ENCODE data around the gene CACNB1. TPM values are rescaled to one million over a fixed set of nuclear protein-coding genes. Genes with fewer than 3 reads are reported as not detected.
A peak's percentile ranks its signal among the peaks of the same experiment; 100 is the strongest.

The CACNB1 gene
- 0.99 and 1.1 TPM in 2 replicates for polyA plus RNA-seq (2013)

DNA sequence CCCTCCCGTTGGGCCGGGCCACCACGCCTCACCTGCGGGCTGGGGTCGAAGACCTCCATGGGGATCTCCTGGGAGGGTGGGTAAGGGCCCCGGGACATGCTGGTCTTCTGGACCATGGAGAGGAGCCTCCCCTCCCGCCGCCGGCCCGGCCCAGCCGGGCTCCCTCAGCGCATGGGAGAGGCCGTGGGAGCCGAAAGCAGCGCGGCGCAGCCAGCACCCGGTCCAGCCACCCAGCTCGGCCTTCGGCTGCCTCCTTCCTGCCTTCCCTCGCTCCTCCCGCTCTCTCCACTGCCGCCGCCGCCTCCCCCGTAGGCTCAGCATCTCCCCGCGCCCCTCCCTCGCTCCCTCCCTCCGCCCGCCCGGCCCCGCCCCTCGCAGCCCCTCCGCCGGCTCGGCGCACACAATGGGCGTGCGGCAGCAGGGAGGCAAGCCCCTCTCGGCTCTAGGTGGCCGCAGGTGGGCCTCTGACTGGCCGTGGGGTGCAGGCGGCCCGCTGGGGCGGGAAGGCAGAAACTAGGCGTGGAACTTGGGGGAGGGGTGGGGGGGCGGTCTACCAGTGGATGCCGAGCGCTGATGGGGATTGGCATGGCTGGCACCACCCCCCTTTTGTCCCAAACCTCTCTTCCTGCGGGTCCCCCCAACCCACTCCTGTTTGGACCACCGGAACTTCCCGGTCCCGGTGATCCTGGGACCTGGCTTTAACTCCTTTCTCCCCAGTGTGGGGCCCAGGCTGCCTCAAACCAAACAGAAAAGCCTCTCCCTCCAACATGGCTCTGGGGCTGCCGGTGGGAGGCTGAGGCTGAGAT, at the start of gene CACNB1:
CACNB1 (minus strand) TSS at position 290 of the 806 bp plus-strand sequence; CDS start at position 116, 174 bp downstream.
- Histone ChIP-seq H4K12ac (ENCODE audit: low read depth, low read length) (peak within 1 kb of the TSS; percentile 34), H3K27ac (ENCODE audit: low read depth, low read length) (no peak within 1 kb of the TSS), H3K79me2 (ENCODE audit: control insufficient read depth, insufficient read depth, low read length, poor library complexity) (peaks cover 9% of the 10 kb centered on the region), H3K4me3 (ENCODE audit: low read depth, low read length) (peak within 1 kb of the TSS; percentile 72), H3K36me3 (ENCODE audit: control insufficient read depth in 1 of 2, insufficient read depth in 2 of 2, low read length in 2 of 2) (peaks cover 11 to 15% of the 10 kb centered on the region in 2 experiments), H3K9me3 (ENCODE audit: insufficient read depth, low read depth, low read length) (no peaks in the 10 kb centered on the region), H3K27me3 (ENCODE audit: insufficient read depth, low read length) (no peaks in the 10 kb centered on the region), H3K23ac (ENCODE audit: low read length) (no peak within 1 kb of the TSS), H3K9ac (ENCODE audit: low read length) (peak within 1 kb of the TSS; percentile 74), H2AK5ac (ENCODE audit: low read length) (peak within 1 kb of the TSS; percentile 23), H3K4ac (ENCODE audit: low read depth, low read length) (peak within 1 kb of the TSS; percentile 10), H3K14ac (ENCODE audit: low read length) (peak within 1 kb of the TSS; percentile 61), H2BK120ac (ENCODE audit: insufficient read depth, low read length, poor library complexity) (no peak within 1 kb of the TSS), H3K4me2 (ENCODE audit: low read length) (peak within 1 kb of the TSS; percentile 94), H2BK12ac (ENCODE audit: low read length) (no peak within 1 kb of the TSS), H2BK5ac (ENCODE audit: low read depth, low read length, poor library complexity) (no peak within 1 kb of the TSS), H4K91ac (ENCODE audit: low read depth, low read length) (peak within 1 kb of the TSS; percentile 28), H4K8ac (ENCODE audit: low read depth, low read length) (peak within 1 kb of the TSS; percentile 57), H3K18ac (ENCODE audit: low read length) (no peak within 1 kb of the TSS), H3K79me1 (ENCODE audit: low read length) (peaks cover 7% of the 10 kb centered on the region), H2AFZ (ENCODE audit: insufficient read depth, low read length, poor library complexity) (peak within 1 kb of the TSS; percentile 19), H3K4me1 (ENCODE audit: control insufficient read depth in 1 of 2, insufficient read depth in 2 of 2, low read length in 2 of 2) (peaks cover 12 to 21% of the 10 kb centered on the region in 2 experiments)
- peak; percentile 25 to 61 for DNase-seq
- no CpG with 5 or more reads among the region's 55 CpGs for WGBS (ENCODE audit: extremely low coverage, insufficient coverage, insufficient read length)

DNA sequence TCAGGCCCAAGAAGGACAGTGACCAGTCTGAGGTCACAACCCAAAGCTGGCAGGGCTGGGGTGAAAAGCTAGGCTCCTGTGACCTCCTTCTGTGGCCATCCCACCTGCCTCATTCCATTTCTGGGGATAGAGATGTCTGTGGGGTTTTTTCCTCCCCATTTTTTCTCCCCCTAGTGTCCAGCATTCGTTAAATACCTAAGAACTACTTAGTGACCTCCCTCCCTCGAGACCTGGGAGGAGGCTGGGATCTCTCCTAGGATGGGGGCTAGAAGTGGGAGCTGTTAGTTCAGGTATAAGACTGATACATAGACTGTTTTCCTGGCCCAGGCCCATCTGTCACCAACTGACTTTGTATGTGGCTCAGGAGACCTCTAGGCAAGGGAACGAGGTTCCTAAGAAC, 48.8 kb upstream of the CACNB1 start:
- H2AK5ac ChIP-seq (ENCODE audit: low read length) = no peak overlapping the region
- H3K36me3 ChIP-seq (ENCODE audit: control insufficient read depth in 1 of 2, insufficient read depth in 2 of 2, low read length in 2 of 2) = no peaks in the 10 kb centered on the region
- H3K4ac ChIP-seq (ENCODE audit: low read depth, low read length) = no peak overlapping the region
- H3K27ac ChIP-seq (ENCODE audit: low read depth, low read length) = no peak overlapping the region
- no peak overlapping the region for H4K8ac ChIP-seq (ENCODE audit: low read depth, low read length)
- no peak overlapping the region for H3K9ac ChIP-seq (ENCODE audit: low read length)
- no peak overlapping the region for H2AFZ ChIP-seq (ENCODE audit: insufficient read depth, low read length, poor library complexity)
- no peak overlapping the region for H3K18ac ChIP-seq (ENCODE audit: low read length)
- H2BK12ac ChIP-seq (ENCODE audit: low read length) = no peak overlapping the region
- WGBS (ENCODE audit: extremely low coverage, insufficient coverage, insufficient read length) = no CpG with 5 or more reads among the region's 3 CpGs
- H3K4me1 ChIP-seq (ENCODE audit: control insufficient read depth in 1 of 2, insufficient read depth in 2 of 2, low read length in 2 of 2) = no peaks in the 10 kb centered on the region
- no peak overlapping the region for H3K23ac ChIP-seq (ENCODE audit: low read length)
- no peaks in the 10 kb centered on the region for H3K9me3 ChIP-seq (ENCODE audit: insufficient read depth, low read depth, low read length)
- H3K4me3 ChIP-seq (ENCODE audit: low read depth, low read length) = no peak overlapping the region
- no peaks in the 10 kb centered on the region for H3K27me3 ChIP-seq (ENCODE audit: insufficient read depth, low read length)
- H3K79me1 ChIP-seq (ENCODE audit: low read length) = no peaks in the 10 kb centered on the region
- no peak overlapping the region for H4K91ac ChIP-seq (ENCODE audit: low read depth, low read length)
- H3K4me2 ChIP-seq (ENCODE audit: low read length) = no peak overlapping the region
- no peak overlapping the region for H2BK5ac ChIP-seq (ENCODE audit: low read depth, low read length, poor library complexity)
- H3K79me2 ChIP-seq (ENCODE audit: control insufficient read depth, insufficient read depth, low read length, poor library complexity) = no peaks in the 10 kb centered on the region
- H2BK120ac ChIP-seq (ENCODE audit: insufficient read depth, low read length, poor library complexity) = no peak overlapping the region
- no peak overlapping the region for H4K12ac ChIP-seq (ENCODE audit: low read depth, low read length)
- no peak overlapping the region for H3K14ac ChIP-seq (ENCODE audit: low read length)
- DNase-seq = no peak

DNA sequence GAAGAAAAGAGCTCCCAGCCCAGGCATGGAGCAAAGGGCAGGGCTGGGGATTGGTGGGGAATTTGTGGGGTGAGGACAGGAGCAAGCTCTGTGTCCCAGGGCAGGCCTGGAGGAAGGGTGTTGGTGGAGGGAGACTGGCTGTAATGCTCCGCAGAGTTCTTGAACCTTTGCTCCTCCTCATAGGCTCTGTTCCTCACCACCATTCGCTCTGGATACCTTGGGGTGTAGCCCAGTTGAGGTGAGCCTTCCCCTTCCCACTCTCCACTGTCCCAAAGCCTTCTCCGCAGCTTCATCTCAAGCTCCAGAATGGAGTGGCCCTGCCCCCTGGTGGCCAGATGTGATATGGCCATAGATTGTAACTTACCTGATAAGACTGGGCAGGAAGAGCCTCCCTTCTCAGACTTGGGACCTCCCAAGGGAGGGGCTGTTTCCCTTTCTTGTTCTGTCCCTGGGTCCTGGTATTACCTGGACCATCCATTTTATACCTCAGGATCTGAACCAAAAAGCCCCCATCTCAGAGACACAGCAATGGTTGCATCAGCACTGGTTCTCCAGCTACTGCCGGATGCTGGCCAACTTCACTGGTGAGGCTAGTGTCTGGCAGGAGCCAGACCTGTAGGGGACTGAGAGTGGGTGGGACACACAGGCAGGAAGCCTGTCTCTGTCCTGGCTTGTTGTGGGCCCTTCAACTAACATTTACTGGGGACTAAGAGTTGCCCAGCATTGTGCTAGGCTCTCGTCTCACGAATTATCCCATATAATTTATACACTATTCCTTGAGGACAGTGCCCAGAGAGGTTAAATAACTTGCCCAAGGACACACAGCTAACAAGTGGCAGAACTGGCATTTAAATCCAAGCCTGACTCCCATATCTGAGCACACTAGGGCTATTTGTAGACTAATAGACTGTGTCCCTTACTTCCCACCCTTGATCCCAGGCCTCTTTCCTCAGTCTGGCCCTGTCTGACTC, 47.4 kb upstream of the CACNB1 start:
- no peaks in the 10 kb centered on the region for H3K9me3 ChIP-seq (ENCODE audit: insufficient read depth, low read depth, low read length)
- no peak overlapping the region for H3K4me2 ChIP-seq (ENCODE audit: low read length)
- H3K14ac ChIP-seq (ENCODE audit: low read length) = no peak overlapping the region
- H3K4me3 ChIP-seq (ENCODE audit: low read depth, low read length) = no peak overlapping the region
- H3K36me3 ChIP-seq (ENCODE audit: control insufficient read depth in 1 of 2, insufficient read depth in 2 of 2, low read length in 2 of 2) = no peaks in the 10 kb centered on the region
- no peak overlapping the region for H4K91ac ChIP-seq (ENCODE audit: low read depth, low read length)
- no peaks in the 10 kb centered on the region for H3K27me3 ChIP-seq (ENCODE audit: insufficient read depth, low read length)
- H4K8ac ChIP-seq (ENCODE audit: low read depth, low read length) = no peak overlapping the region
- no peak overlapping the region for H2BK5ac ChIP-seq (ENCODE audit: low read depth, low read length, poor library complexity)
- no peak overlapping the region for H3K23ac ChIP-seq (ENCODE audit: low read length)
- no CpG with 5 or more reads among the region's 6 CpGs for WGBS (ENCODE audit: extremely low coverage, insufficient coverage, insufficient read length)
- H3K9ac ChIP-seq (ENCODE audit: low read length) = no peak overlapping the region
- H4K12ac ChIP-seq (ENCODE audit: low read depth, low read length) = no peak overlapping the region
- H3K4me1 ChIP-seq (ENCODE audit: control insufficient read depth in 1 of 2, insufficient read depth in 2 of 2, low read length in 2 of 2) = no peaks in the 10 kb centered on the region
- peak overlapping the region; percentile 13 for H2AFZ ChIP-seq (ENCODE audit: insufficient read depth, low read length, poor library complexity)
- DNase-seq = peak; percentile 81 to 96
- no peak overlapping the region for H2BK120ac ChIP-seq (ENCODE audit: insufficient read depth, low read length, poor library complexity)
- H2BK12ac ChIP-seq (ENCODE audit: low read length) = no peak overlapping the region
- no peaks in the 10 kb centered on the region for H3K79me2 ChIP-seq (ENCODE audit: control insufficient read depth, insufficient read depth, low read length, poor library complexity)
- no peak overlapping the region for H3K18ac ChIP-seq (ENCODE audit: low read length)
- H3K4ac ChIP-seq (ENCODE audit: low read depth, low read length) = no peak overlapping the region
- H3K79me1 ChIP-seq (ENCODE audit: low read length) = no peaks in the 10 kb centered on the region
- no peak overlapping the region for H3K27ac ChIP-seq (ENCODE audit: low read depth, low read length)
- no peak overlapping the region for H2AK5ac ChIP-seq (ENCODE audit: low read length)

DNA sequence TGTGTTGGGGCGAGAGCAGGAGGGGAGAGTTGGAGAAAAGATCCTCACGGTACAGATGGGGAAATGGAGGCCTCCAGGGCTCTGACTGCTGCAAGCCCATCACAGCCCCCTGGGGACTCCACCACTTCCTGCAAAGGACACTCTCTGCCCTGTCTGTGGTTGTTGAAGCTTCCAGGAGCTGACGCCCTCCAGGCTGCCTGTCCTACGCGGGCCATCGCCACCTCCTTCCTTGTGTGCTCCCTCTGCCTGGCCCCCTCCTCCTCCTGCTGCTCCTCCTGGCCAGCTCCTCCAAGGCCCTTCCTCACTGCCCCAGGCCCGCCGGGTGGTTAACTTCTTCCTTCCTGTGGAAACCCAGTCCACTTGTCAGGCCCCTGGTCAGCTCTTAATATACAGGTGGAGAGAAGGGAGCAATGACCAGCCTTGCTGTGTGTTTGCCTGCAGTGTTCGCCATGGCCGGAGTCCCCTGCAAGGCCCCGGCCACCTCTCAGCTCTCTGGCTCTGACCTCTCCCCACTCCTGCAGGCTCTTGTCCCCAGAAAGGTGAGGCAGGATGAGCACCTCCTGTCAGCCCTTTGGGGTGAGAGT, 46.6 kb upstream of the CACNB1 start:
- Histone ChIP-seq H3K9me3 (ENCODE audit: insufficient read depth, low read depth, low read length) (no peaks in the 10 kb centered on the region), H4K91ac (ENCODE audit: low read depth, low read length) (no peak overlapping the region), H4K8ac (ENCODE audit: low read depth, low read length) (no peak overlapping the region), H3K14ac (ENCODE audit: low read length) (no peak overlapping the region), H3K79me1 (ENCODE audit: low read length) (no peaks in the 10 kb centered on the region), H3K23ac (ENCODE audit: low read length) (no peak overlapping the region), H3K18ac (ENCODE audit: low read length) (no peak overlapping the region), H2BK12ac (ENCODE audit: low read length) (no peak overlapping the region), H3K27me3 (ENCODE audit: insufficient read depth, low read length) (no peaks in the 10 kb centered on the region), H3K4me2 (ENCODE audit: low read length) (no peak overlapping the region), H2BK120ac (ENCODE audit: insufficient read depth, low read length, poor library complexity) (no peak overlapping the region), H3K9ac (ENCODE audit: low read length) (no peak overlapping the region), H3K4me1 (ENCODE audit: control insufficient read depth in 1 of 2, insufficient read depth in 2 of 2, low read length in 2 of 2) (no peaks in the 10 kb centered on the region), H3K4ac (ENCODE audit: low read depth, low read length) (no peak overlapping the region), H3K4me3 (ENCODE audit: low read depth, low read length) (no peak overlapping the region), H4K12ac (ENCODE audit: low read depth, low read length) (no peak overlapping the region), H2AFZ (ENCODE audit: insufficient read depth, low read length, poor library complexity) (peak overlapping the region; percentile 13), H3K36me3 (ENCODE audit: control insufficient read depth in 1 of 2, insufficient read depth in 2 of 2, low read length in 2 of 2) (no peaks in the 10 kb centered on the region), H2AK5ac (ENCODE audit: low read length) (no peak overlapping the region), H3K79me2 (ENCODE audit: control insufficient read depth, insufficient read depth, low read length, poor library complexity) (no peaks in the 10 kb centered on the region), H3K27ac (ENCODE audit: low read depth, low read length) (no peak overlapping the region), H2BK5ac (ENCODE audit: low read depth, low read length, poor library complexity) (no peak overlapping the region)
- DNase-seq = no peak
- no CpG with 5 or more reads among the region's 11 CpGs for WGBS (ENCODE audit: extremely low coverage, insufficient coverage, insufficient read length)
